ENCODE data around the gene CDC34. TPM values are rescaled to one million over a fixed set of nuclear protein-coding genes. Genes with fewer than 3 reads are reported as not detected.

Gene CDC34
- total RNA-seq, 1 donor from 2014 or later: 44.1 TPM

DNA sequence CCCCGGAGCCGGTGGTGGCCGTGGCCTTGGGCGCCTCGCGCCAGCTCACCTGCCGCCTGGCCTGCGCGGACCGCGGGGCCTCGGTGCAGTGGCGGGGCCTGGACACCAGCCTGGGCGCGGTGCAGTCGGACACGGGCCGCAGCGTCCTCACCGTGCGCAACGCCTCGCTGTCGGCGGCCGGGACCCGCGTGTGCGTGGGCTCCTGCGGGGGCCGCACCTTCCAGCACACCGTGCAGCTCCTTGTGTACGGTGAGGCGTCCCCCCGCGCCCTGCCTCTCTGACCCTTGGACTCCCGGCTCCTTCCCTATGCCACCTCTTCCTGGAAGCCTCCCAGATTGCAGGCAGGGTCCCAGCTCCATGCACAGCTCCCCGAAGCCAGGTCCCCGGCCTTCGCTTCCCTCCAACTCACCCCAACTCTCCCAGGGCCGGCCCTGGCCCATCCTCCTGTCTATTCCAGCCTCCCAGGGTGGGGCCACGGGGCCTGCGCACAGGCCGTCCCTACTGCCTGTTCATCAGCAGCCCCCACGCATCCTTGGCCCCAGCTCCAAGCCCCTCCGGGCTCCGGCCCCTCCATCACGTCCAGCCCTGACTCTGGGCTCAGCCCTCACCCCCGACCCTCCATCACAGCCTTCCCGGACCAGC lies 33.6 kb upstream of the CDC34 start:
- DNase-seq: no peak

- no peak for DNase-seq
Observed at GRCh38 chr19:498511-498891, 33.1 kb upstream of the CDC34 start.

DNA sequence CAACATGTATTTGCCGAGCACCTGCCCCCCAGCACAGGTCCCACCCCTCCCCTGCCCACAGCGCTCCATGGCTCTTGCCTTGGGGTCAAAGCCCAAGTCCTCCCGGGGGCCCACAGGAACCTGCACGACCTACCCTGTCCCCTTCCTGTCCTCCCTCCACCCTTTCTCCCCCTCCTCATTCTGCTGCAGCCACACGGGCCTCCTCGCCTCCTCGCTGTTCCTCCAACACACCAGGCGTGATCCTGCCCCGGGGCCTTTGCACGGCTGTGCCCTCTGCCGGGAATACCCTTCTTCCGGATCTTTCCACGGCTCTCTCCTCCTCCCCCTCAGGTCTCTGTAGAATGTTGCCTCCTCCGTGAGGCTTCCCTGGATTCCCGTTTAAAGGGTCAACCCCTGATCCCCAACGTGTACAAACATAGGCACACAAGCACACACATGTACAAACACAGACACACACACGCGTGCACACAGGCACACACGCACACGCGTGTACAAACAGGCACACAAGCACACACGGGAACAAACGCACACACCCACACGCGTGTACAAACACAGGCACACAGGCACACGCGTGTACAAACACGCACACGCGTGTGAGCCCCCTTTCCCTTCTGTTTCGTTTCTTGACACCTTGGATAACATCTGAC lies 32.5 kb upstream of the CDC34 start:
- no peak for DNase-seq

DNA sequence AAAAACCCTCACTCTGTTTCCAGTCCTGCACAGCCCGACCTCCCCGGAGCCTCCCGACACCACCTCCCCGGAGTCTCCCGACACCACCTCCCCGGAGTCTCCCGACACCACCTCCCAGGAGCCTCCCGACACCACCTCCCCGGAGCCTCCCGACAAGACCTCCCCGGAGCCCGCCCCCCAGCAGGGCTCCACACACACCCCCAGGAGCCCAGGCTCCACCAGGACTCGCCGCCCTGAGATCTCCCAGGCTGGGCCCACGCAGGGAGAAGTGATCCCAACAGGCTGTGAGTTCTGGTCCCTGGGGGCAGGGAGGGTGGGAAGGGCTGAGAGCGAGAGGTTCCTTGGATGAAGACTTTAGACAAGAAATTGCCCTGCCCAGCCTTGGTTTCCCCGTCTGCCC lies 29.9 kb upstream of the CDC34 start:
- DNase-seq: no peak

- no peak for DNase-seq
Observed at GRCh38 chr19:504616-505015, 26.9 kb upstream of the CDC34 start.

GRCh38 chr19:506404-507285 lies 24.9 kb upstream of the CDC34 start:
- peak; percentile 100 for DNase-seq

GRCh38 chr19:507286-508203 lies 24.0 kb upstream of the CDC34 start, which contains the start of gene TPGS1:
TSS of gene TPGS1 (plus strand) at chr19:507497. CDS start at chr19:507507, 10 bp downstream.
- peak; percentile 71 for DNase-seq

DNA sequence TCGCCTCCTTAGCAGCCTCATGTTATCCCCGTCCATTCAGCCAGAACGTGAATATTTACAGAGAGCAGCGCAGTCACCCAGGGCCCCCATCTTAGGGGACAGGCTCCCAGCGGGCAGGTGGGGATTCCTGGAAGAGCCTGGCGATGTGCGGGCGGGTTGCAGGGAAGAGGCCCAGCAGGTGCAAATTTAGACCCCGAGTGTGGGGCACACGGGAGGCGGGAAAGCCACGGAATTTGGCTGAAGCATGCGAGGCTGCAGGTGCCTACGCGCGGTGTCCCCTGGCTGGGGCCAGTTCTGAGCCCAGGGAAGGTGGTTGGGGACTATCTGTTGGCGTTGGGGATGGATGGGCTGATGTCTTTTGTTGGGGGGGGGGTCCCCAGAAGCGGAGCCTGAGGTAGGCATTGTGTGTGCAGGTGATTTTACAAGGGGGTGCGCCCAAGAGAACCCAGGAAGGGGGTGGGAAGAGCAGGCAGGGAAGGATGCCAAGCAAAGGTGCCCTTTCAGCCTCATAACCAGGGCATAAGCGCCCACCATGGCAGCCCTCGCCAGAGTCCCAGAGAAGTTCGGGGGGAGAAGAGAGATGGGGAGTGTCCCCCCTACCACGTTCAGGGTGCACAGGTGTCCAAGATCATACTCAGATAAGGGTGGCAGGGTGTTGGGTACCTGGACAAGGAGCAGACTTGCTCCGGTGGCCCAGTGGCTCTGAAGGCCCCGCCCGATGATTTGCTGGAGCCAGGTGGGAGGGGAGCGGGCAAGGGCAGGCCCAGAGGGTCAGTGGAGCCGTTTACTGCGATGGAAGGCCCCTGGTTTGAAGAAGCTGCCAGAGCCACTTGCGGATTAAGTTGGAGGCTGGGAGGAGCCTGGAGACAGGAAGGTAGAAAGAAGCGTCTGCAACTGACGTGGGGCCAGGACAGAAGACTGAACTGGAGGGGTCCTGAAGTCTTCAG lies 23.1 kb upstream of the CDC34 start:
- no peak for DNase-seq

- DNase-seq: peak; percentile 72
Observed at GRCh38 chr19:510606-511100, 20.9 kb upstream of the CDC34 start.

DNA sequence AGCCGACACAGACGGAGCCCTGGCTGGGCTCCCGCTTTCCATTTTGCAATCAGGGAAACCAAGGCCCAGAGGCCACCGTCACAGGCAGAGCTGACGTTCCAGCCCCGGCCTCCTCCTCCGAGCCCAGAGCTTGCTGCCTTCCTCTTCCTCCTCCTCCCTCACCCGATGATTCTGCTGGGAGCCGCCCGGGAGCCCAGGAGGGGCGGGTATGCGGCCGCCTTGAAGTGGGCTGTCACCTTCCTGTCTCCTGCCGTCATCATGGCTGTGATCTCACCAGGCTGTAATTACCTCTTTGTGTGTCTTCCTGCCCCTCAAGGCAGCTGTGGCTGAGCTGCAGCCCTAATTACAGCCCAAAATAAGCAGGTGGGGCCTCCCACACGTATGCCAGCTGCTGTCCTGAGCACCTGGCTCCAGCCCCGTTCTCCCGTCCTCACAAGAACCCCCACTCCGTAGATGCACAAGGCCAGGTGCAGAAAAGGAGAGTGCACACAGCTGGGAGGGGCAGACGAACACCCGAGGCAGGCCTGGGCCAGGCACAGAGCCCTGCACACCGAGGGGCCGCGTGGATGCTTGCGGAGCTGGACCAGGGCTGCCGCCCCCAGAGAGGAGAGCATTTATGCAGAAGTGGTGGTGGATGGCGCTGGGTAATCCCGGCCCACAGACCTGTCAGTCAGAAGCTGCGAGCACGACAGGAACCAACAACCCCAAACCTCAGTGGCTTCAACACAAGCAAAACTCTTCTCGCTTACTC lies 20.3 kb upstream of the CDC34 start:
- DNase-seq: peak; percentile 41

- no peak for DNase-seq
Observed at GRCh38 chr19:512547-513365, 18.8 kb upstream of the CDC34 start.

GRCh38 chr19:513368-514165 lies 18.0 kb upstream of the CDC34 start:
- no peak for DNase-seq

DNA sequence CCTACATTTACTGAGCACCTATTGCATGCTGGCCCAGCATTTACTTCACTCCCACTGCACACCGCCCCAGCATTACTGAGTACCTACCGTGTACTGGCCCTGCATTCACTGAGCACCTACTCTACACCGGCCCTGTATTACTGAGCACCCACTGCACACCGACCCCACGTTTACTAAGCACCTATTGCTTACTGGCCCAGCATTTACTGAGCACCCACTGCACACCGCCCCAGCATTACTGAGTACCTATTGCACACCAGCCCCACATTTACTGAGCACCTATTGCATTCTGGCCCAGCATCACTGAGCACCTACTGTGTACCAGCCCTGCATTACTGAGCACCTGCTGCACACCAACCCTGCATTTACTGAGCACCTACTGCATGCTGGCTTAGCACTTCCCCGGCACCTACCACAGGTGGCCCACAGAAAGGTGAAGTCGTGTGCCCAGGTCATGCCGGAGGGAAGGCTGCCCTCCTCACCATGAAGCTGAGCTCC lies 17.3 kb upstream of the CDC34 start:
- no peak for DNase-seq

DNA sequence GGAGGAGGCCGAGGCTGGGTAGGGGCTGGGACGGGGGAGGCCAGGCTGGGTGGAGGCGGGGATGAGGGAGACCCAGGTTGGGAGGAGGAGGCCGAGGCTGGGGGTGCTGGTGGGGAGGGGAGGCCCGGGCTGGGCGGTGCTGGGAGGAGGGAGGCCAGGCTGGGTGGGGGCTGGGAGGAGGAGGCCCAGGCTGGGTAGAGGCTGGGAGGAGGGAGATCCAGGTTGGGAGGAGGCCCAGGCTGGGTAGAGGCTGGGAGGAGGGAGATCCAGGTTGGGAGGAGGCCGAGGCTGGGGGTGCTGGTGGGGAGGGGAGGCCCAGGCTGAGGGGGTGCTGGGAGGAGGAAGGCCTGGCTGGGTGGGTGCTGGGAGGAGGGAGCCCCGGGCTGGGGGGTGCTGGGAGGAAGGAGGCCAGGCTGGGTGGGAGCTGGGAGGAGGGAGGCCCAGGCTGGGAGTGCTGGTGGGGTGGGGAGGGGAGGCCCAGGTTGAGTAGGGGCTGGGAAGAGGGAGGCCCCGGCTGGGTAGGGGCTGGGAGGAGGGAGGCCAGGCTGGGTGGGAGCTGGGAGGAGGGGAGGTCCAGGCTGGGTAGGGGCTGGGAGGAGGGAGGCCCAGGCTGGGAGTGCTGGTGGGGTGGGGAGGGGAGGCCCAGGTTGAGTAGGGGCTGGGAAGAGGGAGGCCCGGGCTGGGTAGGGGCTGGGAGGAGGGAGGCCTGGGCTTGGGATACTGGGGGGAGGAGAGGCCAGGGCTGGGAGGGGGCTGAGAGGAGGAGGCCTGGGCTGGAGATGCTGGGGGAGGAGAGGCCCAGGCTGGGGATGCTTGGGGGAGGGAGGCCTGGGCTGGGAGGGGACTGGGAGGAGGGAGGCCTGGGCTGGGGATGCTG lies 13.6 kb upstream of the CDC34 start:
- peak; percentile 86 for DNase-seq

DNA sequence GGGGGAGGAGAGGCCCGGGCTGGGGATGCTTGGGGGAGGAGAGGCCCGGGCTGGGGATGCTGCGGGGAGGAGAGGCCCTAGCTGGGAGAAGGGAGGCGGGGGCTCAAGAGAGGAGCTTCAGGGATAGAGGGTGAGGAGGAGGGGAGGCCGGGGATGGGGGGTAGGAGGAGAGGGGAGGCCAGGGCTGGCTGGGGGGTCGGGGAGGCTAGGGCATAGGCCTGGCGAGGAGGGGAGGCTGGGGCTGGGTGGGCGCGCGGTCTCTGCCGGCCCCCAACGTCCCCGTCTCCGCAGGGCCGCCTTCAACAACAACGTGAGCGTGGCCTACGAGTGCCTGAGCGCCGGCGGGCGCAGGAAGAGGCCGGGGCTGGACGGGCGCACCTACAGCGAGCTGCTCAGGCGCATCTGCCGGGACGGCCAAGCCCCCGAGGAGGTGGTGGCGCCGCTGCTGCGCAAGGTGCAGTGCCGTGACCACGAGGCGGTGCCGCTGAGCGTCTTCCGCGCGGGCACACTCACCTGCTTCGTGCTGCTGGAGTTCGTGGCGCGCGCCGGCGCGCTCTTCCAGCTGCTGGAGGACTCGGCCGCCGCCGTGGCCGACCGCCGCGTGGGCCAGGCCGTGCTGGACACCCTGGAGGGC lies 12.8 kb upstream of the CDC34 start:
- no peak for DNase-seq

DNA sequence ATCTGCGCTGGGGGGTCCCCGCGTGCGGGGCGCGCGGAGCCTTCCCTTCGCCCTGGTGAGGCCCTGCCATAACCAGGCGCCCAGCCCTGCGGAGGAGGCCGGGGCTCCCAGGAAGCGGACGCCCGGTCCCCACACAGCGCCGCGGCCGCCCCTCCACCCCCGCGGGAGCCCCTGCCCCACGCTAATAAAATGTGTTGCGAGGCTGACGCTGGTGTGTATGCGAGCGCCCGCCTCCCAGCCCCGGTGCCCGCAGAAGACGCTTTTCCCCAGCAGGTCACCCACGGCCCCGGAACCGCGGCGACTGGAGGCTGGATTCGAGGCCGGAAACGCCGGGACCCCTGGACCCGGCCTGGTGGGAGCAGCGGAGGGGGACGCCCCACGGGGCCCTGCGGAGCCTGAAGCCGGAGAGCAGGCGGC lies 12.1 kb upstream of the CDC34 start:
- DNase-seq: no peak
